ENCODE results near the gene NOX3. TPM values are rescaled to one million over a fixed set of nuclear protein-coding genes. Genes with fewer than 3 reads are reported as not detected.

NOX3 gene
- total and polyA plus RNA-seq, 4 donors = not detected

- TF ChIP-seq CTCF (IDR thresholded peaks at IDR 0.05; ENCODE audit: control extremely low read depth, extremely low read depth) = no peak
- no peak overlapping the region for H3K27ac ChIP-seq (ENCODE audit: low read depth in 1 of 2, low read length in 1 of 2)
- WGBS, 2 donors = 74% methylated on average over 4 of the region's 4 CpGs
- DNase-seq (no peak), ATAC-seq (ENCODE audit: insufficient read depth, low FRiP score) (no peak)
- H3K4me3 ChIP-seq = no peak overlapping the region
- no peak overlapping the region for H3K9ac ChIP-seq (ENCODE audit: insufficient read depth in 1 of 2, low read length in 2 of 2)
- H3K4me1 ChIP-seq (ENCODE audit: control insufficient read depth in 5 of 5, insufficient read depth in 5 of 5, low read length in 5 of 5) = peaks cover 0 to 38% (median 5%) of the 10 kb centered on the region in 5 donors
- no peaks in the 10 kb centered on the region for H3K36me3 ChIP-seq (ENCODE audit: control insufficient read depth in 4 of 4, insufficient read depth in 4 of 4, low read length in 4 of 4)
- no peaks in the 10 kb centered on the region for H3K27me3 ChIP-seq (ENCODE audit: control insufficient read depth in 3 of 3, insufficient read depth in 3 of 3, low read length in 2 of 3)
- H3K9me3 ChIP-seq (ENCODE audit: control insufficient read depth in 4 of 4, insufficient read depth in 3 of 4, low read length in 3 of 4) = peaks cover 0 to 1% (median 0%) of the 10 kb centered on the region in 4 donors
Measured at GRCh38 chr6:155441112-155441465, 14.6 kb downstream of the NOX3 start.

GRCh38 chr6:155440398-155441111, 15.1 kb downstream of the NOX3 start:
- peaks cover 0 to 1% (median 0%) of the 10 kb centered on the region in 4 donors for H3K9me3 ChIP-seq (ENCODE audit: control insufficient read depth in 4 of 4, insufficient read depth in 3 of 4, low read length in 3 of 4)
- H3K27me3 ChIP-seq (ENCODE audit: control insufficient read depth in 3 of 3, insufficient read depth in 3 of 3, low read length in 2 of 3) = no peaks in the 10 kb centered on the region
- no peaks in the 10 kb centered on the region for H3K36me3 ChIP-seq (ENCODE audit: control insufficient read depth in 4 of 4, insufficient read depth in 4 of 4, low read length in 4 of 4)
- no peak for TF ChIP-seq CTCF (IDR thresholded peaks at IDR 0.05; ENCODE audit: control extremely low read depth, extremely low read depth)
- no peak overlapping the region for H3K4me3 ChIP-seq
- H3K4me1 ChIP-seq (ENCODE audit: control insufficient read depth in 5 of 5, insufficient read depth in 5 of 5, low read length in 5 of 5) = peaks cover 0 to 42% (median 5%) of the 10 kb centered on the region in 5 donors
- WGBS, 2 donors = 74 to 80% methylated on average over 6 of the region's 6 CpGs
- no peak for DNase-seq
- no peak for ATAC-seq (ENCODE audit: insufficient read depth, low FRiP score)
- no peak overlapping the region for H3K9ac ChIP-seq (ENCODE audit: insufficient read depth in 1 of 2, low read length in 2 of 2)
- no peak overlapping the region for H3K27ac ChIP-seq (ENCODE audit: low read depth in 1 of 2, low read length in 1 of 2)

- Histone ChIP-seq H3K4me3 (no peak overlapping the region), H3K9ac (ENCODE audit: insufficient read depth in 1 of 2, low read length in 2 of 2) (no peak overlapping the region), H3K36me3 (ENCODE audit: control insufficient read depth in 4 of 4, insufficient read depth in 4 of 4, low read length in 4 of 4) (no peaks in the 10 kb centered on the region), H3K27me3 (ENCODE audit: control insufficient read depth in 3 of 3, insufficient read depth in 3 of 3, low read length in 2 of 3) (no peaks in the 10 kb centered on the region), H3K4me1 (ENCODE audit: control insufficient read depth in 5 of 5, insufficient read depth in 5 of 5, low read length in 5 of 5) (peaks cover 0 to 42% (median 5%) of the 10 kb centered on the region in 5 donors), H3K27ac (ENCODE audit: low read depth in 1 of 2, low read length in 1 of 2) (no peak overlapping the region), H3K9me3 (ENCODE audit: control insufficient read depth in 4 of 4, insufficient read depth in 3 of 4, low read length in 3 of 4) (peaks cover 0 to 1% (median 0%) of the 10 kb centered on the region in 4 donors)
- DNase-seq = no peak
- no peak for TF ChIP-seq CTCF (IDR thresholded peaks at IDR 0.05; ENCODE audit: control extremely low read depth, extremely low read depth)
- 79 to 87% methylated on average over 3 of the region's 3 CpGs for WGBS, 2 donors
- ATAC-seq (ENCODE audit: insufficient read depth, low FRiP score) = no peak
Measured at GRCh38 chr6:155439376-155439775, 16.3 kb downstream of the NOX3 start.

Measured in lung (tissue), 12 donors.